Measurements from ENCODE around the gene SNAI3. TPM values are rescaled to one million over a fixed set of nuclear protein-coding genes. Genes with fewer than 3 reads are reported as not detected.

The SNAI3 gene
- total RNA-seq, 1 experiment from 2014 or later = 9.1 TPM

DNA sequence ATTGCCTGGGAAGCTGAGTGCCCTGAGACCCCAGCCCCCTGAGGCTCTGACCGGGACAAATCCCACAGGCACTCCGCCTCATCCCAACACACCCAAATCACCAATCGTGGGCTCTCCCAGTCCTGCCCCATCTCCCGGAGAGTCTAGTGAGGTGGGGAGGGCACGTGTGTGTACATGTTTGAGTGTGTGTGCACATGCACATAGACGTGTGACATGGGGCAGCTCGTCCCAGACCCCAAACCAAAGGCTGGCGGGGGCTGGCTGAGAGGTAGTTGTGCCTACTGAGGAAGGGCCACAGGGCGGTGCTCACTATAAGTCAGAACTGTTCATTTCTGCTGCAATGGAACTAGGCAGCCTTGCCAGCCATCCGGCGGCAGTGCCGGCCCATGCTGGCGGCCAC is 8.6 kb downstream of the SNAI3 start (continued):
- TF ChIP-seq ZBTB43 (CRISPR knock-in tag; IDR thresholded peaks at IDR 0.05) (no peak), ETV6 (CRISPR knock-in tag; IDR thresholded peaks at IDR 0.05) (no peak), ZNF317 (CRISPR knock-in tag; IDR thresholded peaks at IDR 0.05; ENCODE audit: borderline replicate concordance, low read depth) (no peak), ZNF671 (CRISPR knock-in tag; IDR thresholded peaks at IDR 0.05) (no peak), STAT6 (CRISPR knock-in tag; conservative IDR thresholded peaks at IDR 0.05; ENCODE audit: low read depth) (no peak)

GRCh38 chr16:88676502-88677242 is 9.6 kb downstream of the SNAI3 start:
- no peak for DNase-seq (ENCODE audit: low spot score)
- Mint-ChIP-seq H3K4me1 (no peaks in the 10 kb centered on the region; the same call in 1 of the 2 replicates), H3K9me3 (no peaks in the 10 kb centered on the region), H3K36me3 (peaks cover 2% of the 10 kb centered on the region; the same call in 1 of the 2 replicates), H3K27ac (no peak overlapping the region), H3K4me3 (no peak overlapping the region), H3K27me3 (ENCODE audit: low read depth) (no peaks in the 10 kb centered on the region)
- no peak for ATAC-seq
- TF ChIP-seq, protein P1, sequence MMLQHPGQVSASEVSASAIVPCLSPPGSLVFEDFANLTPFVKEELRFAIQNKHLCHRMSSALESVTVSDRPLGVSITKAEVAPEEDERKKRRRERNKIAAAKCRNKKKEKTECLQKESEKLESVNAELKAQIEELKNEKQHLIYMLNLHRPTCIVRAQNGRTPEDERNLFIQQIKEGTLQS (CRISPR knock-in tag; conservative IDR thresholded peaks at IDR 0.05) = no peak
- TF ChIP-seq SMAD3 (CRISPR knock-in tag; IDR thresholded peaks at IDR 0.05; ENCODE audit: borderline replicate concordance) (no peak), MYBL2 (CRISPR knock-in tag; IDR thresholded peaks at IDR 0.05) (no peak), AFF4 (CRISPR knock-in tag; IDR thresholded peaks at IDR 0.05; ENCODE audit: borderline replicate concordance) (no peak), GABPB1 (CRISPR knock-in tag; IDR thresholded peaks at IDR 0.05) (no peak), ZNF232 (CRISPR knock-in tag; IDR thresholded peaks at IDR 0.05) (no peak), ZNF423 (CRISPR knock-in tag; IDR thresholded peaks at IDR 0.05) (no peak), OVOL2 (CRISPR knock-in tag; IDR thresholded peaks at IDR 0.05; ENCODE audit: borderline replicate concordance) (no peak), ZSCAN18 (CRISPR knock-in tag; IDR thresholded peaks at IDR 0.05) (no peak), ZNF671 (CRISPR knock-in tag; IDR thresholded peaks at IDR 0.05) (no peak), ERG (CRISPR knock-in tag; IDR thresholded peaks at IDR 0.05) (no peak)
- ChIA-PET POLR2A (no interaction called here), CTCF (interaction anchor here (8.4 kb wide), 1 partner anchor 10 kb away, joined by 111 read pairs; the partner anchor contains the start of gene SNAI3)
